HCT116 (cell line): ENCODE results near the gene ARHGEF11. TPM values are rescaled to one million over a fixed set of nuclear protein-coding genes. Genes with fewer than 3 reads are reported as not detected.

ENCODE experiments used
- ATAC-seq: fragments of 200-7000 bp; cut with Tn5 transposase; 2 replicates; pipeline ENCODE4 v1.9.1; 2020; ENCODE audit warnings: mild to moderate bottlenecking, moderate library complexity
- BruUV-seq: library from RNA; stranded (reverse); fragments of 400-500 nt; replicated peaks from 2 replicates; lab custom pipeline; 2021; lab: Mats Ljungman, UMichigan
- CTCF ChIA-PET: fragments of 300-600 bp; sonication (Branson Sonifier 250); formaldehyde crosslinking; loops from one replicate; lab custom pipeline; 2021; ENCODE audit warnings: antibody characterized with exemption; lab: Charles Lee
- POLR2A ChIA-PET: fragments of 300-600, 350-600 bp; sonication (Branson Sonifier 250); formaldehyde crosslinking; loops from one replicate; lab custom pipeline; 2021; ENCODE audit warnings: antibody characterized with exemption; lab: Charles Lee
- RAD21 ChIA-PET, 2 experiments: fragments of 300-600 bp; sonication (Branson Sonifier 250); formaldehyde crosslinking; loops; one replicate each; lab custom pipeline; 2023; ENCODE audit warnings: low total read pairs in 2 of 2; ENCODE audit not compliant: uncharacterized antibody in 2 of 2, unreplicated experiment in 2 of 2, low non-redundant PET in 1 of 2; lab: Charles Lee
- DNase-seq: peaks from one replicate; pipeline ENCODE4 v3.0.0-alpha.2; 2010; ENCODE audit warnings: low read depth, low spot score
- H2AFZ ChIP-seq: fragments of 200-600 bp; shearing (Covaris generic), sonication (generic); 2 replicates; pipeline ENCODE4 v1.6.1; 2017; ENCODE audit warnings: low read depth, mixed run types, mixed read lengths, antibody characterized with exemption, low read length; ENCODE audit not compliant: poor library complexity, severe bottlenecking
- H3K27ac ChIP-seq: 2 replicates; pipeline ENCODE4 v1.5.1; 2012; ENCODE audit warnings: low read depth, low read length
- H3K27me3 ChIP-seq: fragments of 200-600 bp; sonication (generic); 2 replicates; pipeline ENCODE4 v1.6.1; 2016; ENCODE audit warnings: mixed run types, low read length, mixed read lengths; ENCODE audit not compliant: insufficient read depth
- H3K36me3 ChIP-seq, 2 experiments: fragments of 200-500 bp in 1 of 2; fragments of 200-600 bp in 1 of 2; sonication (Bioruptor generic) in 1 of 2; sonication (generic) in 1 of 2; 2 replicates each; pipeline versions ENCODE4 v1.5.1 to v1.6.1; 2014 to 2016; ENCODE audit warnings: low read length in 2 of 2, inconsistent platforms in 1 of 2, mixed read lengths in 1 of 2, mixed run types in 1 of 2; ENCODE audit not compliant: insufficient read depth in 2 of 2, control insufficient read depth in 1 of 2
- H3K4me1 ChIP-seq, 2 experiments: fragments of 200-600 bp in 1 of 2; sonication (generic) in 1 of 2; 2 replicates each; pipeline versions ENCODE4 v1.5.1 to v1.6.1; 2012 to 2017; ENCODE audit warnings: low read length in 2 of 2, inconsistent platforms in 1 of 2, mild to moderate bottlenecking in 1 of 2, mixed read lengths in 1 of 2, mixed run types in 1 of 2, moderate library complexity in 1 of 2; ENCODE audit not compliant: insufficient read depth in 2 of 2, control insufficient read depth in 1 of 2
- H3K4me2 ChIP-seq: fragments of 200-600 bp; sonication (generic); 2 replicates; pipeline ENCODE4 v1.6.1; 2017; ENCODE audit warnings: mixed run types, low read length, mixed read lengths
- H3K4me3 ChIP-seq, 2 experiments: fragments of 200-600 bp in 1 of 2; sonication (generic) in 1 of 2; replicated peaks in 1 of 2; 2 replicates each; pipeline ENCODE4 v1.5.1; 2011 to 2016; ENCODE audit warnings: low read length in 2 of 2, control low read depth in 1 of 2, low read depth in 1 of 2, mild to moderate bottlenecking in 1 of 2, mixed read lengths in 1 of 2, mixed run types in 1 of 2
- H3K79me2 ChIP-seq: fragments of 200-600 bp; sonication (generic); 2 replicates; pipeline ENCODE4 v1.6.1; 2017; ENCODE audit warnings: mild to moderate bottlenecking, mixed run types, low read length, moderate library complexity, mixed read lengths; ENCODE audit not compliant: insufficient read depth
- H3K9ac ChIP-seq: fragments of 200-600 bp; sonication (generic); 2 replicates; pipeline ENCODE4 v1.6.1; 2016; ENCODE audit warnings: low read length, mixed read lengths
- H3K9me2 ChIP-seq: fragments of 200-600 bp; sonication (generic), shearing (Covaris generic); 2 replicates; pipeline ENCODE4 v1.6.1; 2017; ENCODE audit warnings: mixed run types, mild to moderate bottlenecking, moderate library complexity; ENCODE audit not compliant: insufficient read depth
- H3K9me3 ChIP-seq, 2 experiments: fragments of 200-500 bp in 1 of 2; fragments of 200-600 bp in 1 of 2; sonication (Bioruptor generic) in 1 of 2; sonication (generic) in 1 of 2; 2 replicates each; pipeline ENCODE4 v1.6.1; 2014 to 2017; ENCODE audit warnings: low read length in 2 of 2, mixed read lengths in 2 of 2, inconsistent platforms in 1 of 2, low read depth in 1 of 2, mild to moderate bottlenecking in 1 of 2, mixed run types in 1 of 2, moderate library complexity in 1 of 2; ENCODE audit not compliant: control insufficient read depth in 1 of 2, insufficient read depth in 1 of 2
- H4K20me1 ChIP-seq: fragments of 200-600 bp; sonication (generic), shearing (Covaris generic); 2 replicates; pipeline ENCODE4 v1.6.1; 2017; ENCODE audit warnings: mixed run types, mild to moderate bottlenecking, moderate library complexity; ENCODE audit not compliant: insufficient read depth
- CBX3 ChIP-seq: IDR thresholded peaks from 2 replicates; pipeline ENCODE4 v1.6.1; 2012; ENCODE audit warnings: low read depth
- EGR1 ChIP-seq: IDR thresholded peaks from 2 replicates; pipeline ENCODE4 v1.6.1; 2012; ENCODE audit warnings: low read depth
- EZH2 ChIP-seq: fragments of 200-600 bp; sonication (generic); IDR thresholded peaks from 2 replicates; pipeline ENCODE4 v1.6.1; 2017; ENCODE audit warnings: antibody characterized with exemption, mixed run types
- EZH2phosphoT487 ChIP-seq: fragments of 200-600 bp; IDR thresholded peaks from 2 replicates; pipeline ENCODE4 v1.6.1; 2018; ENCODE audit warnings: antibody characterized with exemption, borderline replicate concordance
- JUND ChIP-seq: IDR thresholded peaks from 2 replicates; pipeline ENCODE4 v1.6.1; 2012
- RAD21 ChIP-seq: IDR thresholded peaks from 2 replicates; pipeline ENCODE4 v1.6.1; 2012; ENCODE audit warnings: low read depth, mild to moderate bottlenecking
- SIN3A ChIP-seq: IDR thresholded peaks from 2 replicates; pipeline ENCODE4 v1.6.1; 2012; ENCODE audit warnings: low read depth
- SP1 ChIP-seq: IDR thresholded peaks from 2 replicates; pipeline ENCODE4 v1.6.1; 2012; ENCODE audit warnings: low read depth
- intact Hi-C: fragments of 100-400 bp; cut with micrococcal nuclease; formaldehyde crosslinking; loops from 2 replicates; pipeline ENCODE4 v1.10.0; 2022
- total RNA-seq: library from RNA; stranded (reverse); gene quantifications from one replicate; pipeline ENCODE4 v1.2.1, GENCODE V29; 2021; ENCODE audit not compliant: unreplicated experiment
- TF ChIP-seq, protein P1 (sequence below): IDR thresholded peaks from 2 replicates; pipeline ENCODE4 v1.6.1; 2012
- TF ChIP-seq, protein P2 (sequence below): IDR thresholded peaks from 2 replicates; pipeline ENCODE4 v1.6.1; 2012
- TF ChIP-seq, protein P3 (sequence below), 3 experiments: fragments of 200-600 bp in 1 of 3; sonication (generic) in 1 of 3; IDR thresholded peaks in 2 of 3; conservative IDR thresholded peaks in 1 of 3; 2 replicates each; pipeline ENCODE4 v1.5.1; 2012 to 2017; ENCODE audit warnings: low read depth in 2 of 3, low read length in 2 of 3, antibody characterized with exemption in 1 of 3, borderline replicate concordance in 1 of 3, control low read depth in 1 of 3, mild to moderate bottlenecking in 1 of 3, mixed read lengths in 1 of 3, mixed run types in 1 of 3, moderate library complexity in 1 of 3; ENCODE audit not compliant: insufficient read depth in 1 of 3

ARHGEF11 gene
- total RNA-seq, 1 experiment from 2014 or later, result 28.9 TPM

DNA sequence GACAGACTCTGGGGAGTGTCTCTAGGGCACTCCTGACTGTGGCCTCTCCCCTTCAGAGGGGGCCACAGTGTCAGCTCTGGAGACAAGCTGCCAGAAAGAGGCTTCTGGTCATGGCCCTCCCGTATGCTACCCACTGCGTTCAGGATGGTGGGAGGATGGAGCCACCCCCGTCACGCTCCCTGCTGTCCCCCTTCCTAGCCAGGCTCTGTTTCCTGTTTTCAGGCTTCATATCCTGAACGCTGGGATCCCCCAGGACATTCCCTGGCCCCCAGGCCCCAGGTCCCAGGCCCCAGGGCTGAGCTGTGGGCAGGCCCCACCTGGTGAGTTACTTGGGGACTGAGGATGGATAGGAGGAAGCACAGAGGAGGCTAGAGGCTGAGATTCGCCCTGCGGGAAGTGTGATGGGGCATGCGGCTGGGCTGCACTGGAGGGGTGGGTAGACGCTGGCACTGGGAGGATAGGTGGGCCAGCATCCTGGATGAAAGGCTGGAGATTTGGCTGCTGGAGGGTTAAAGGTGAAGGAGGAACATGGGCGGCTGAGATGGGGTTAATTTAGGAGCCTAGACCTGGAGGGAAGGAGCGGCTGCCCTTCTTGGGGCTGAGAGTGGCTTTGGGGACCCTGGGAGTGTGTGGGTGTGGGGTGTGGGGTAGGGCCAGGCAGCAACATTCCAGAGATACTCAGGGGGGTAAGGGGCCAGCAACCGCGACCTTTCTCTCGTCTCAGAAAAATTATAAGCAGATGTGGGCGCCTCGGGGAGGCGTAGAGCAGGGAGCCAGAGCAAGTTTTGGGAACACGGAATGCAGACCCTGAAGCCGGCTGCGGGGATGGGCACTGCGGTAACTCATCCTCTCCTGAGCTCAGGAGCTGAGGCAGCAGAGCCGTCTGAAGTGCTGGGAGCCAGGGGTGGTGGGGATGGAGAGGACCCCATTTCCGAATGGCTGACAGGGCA lies 143.3 kb downstream of the ARHGEF11 start:
- ChIA-PET RAD21 (no interaction called here), CTCF (interaction anchor here (1.4 kb wide), 1 partner anchor 10 kb away, joined by 4 read pairs; no protein-coding TSS in a partner anchor), POLR2A (no interaction called here)
- ATAC-seq (no peak), DNase-seq (no peak)
- no peak overlapping the region for H2AFZ ChIP-seq
- H3K79me2 ChIP-seq, result no peaks in the 10 kb centered on the region
- H3K36me3 ChIP-seq, result no peaks in the 10 kb centered on the region
- intact Hi-C loops, result no loop called here
- no TSS peak for BruUV-seq
- H4K20me1 ChIP-seq, result no peaks in the 10 kb centered on the region
- H3K27me3 ChIP-seq, result no peaks in the 10 kb centered on the region
- no peak overlapping the region for H3K9ac ChIP-seq
- no peak overlapping the region for H3K4me2 ChIP-seq
- peaks cover 16 to 24% of the 10 kb centered on the region in 2 experiments for H3K4me1 ChIP-seq
- H3K9me3 ChIP-seq, result no peaks in the 10 kb centered on the region; a peak in 1 of 4 replicates
- TF ChIP-seq, protein P1, sequence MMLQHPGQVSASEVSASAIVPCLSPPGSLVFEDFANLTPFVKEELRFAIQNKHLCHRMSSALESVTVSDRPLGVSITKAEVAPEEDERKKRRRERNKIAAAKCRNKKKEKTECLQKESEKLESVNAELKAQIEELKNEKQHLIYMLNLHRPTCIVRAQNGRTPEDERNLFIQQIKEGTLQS, result no peak
- TF ChIP-seq SP1 (no peak), RAD21 (no peak), EGR1 (no peak), SIN3A (no peak), EZH2 (no peak), EZH2phosphoT487 (no peak), JUND (no peak), CBX3 (no peak)
- TF ChIP-seq, protein P2, sequence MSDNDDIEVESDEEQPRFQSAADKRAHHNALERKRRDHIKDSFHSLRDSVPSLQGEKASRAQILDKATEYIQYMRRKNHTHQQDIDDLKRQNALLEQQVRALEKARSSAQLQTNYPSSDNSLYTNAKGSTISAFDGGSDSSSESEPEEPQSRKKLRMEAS, result no peak
- TF ChIP-seq, protein P3, sequence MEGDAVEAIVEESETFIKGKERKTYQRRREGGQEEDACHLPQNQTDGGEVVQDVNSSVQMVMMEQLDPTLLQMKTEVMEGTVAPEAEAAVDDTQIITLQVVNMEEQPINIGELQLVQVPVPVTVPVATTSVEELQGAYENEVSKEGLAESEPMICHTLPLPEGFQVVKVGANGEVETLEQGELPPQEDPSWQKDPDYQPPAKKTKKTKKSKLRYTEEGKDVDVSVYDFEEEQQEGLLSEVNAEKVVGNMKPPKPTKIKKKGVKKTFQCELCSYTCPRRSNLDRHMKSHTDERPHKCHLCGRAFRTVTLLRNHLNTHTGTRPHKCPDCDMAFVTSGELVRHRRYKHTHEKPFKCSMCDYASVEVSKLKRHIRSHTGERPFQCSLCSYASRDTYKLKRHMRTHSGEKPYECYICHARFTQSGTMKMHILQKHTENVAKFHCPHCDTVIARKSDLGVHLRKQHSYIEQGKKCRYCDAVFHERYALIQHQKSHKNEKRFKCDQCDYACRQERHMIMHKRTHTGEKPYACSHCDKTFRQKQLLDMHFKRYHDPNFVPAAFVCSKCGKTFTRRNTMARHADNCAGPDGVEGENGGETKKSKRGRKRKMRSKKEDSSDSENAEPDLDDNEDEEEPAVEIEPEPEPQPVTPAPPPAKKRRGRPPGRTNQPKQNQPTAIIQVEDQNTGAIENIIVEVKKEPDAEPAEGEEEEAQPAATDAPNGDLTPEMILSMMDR (IDR thresholded peaks at IDR 0.05 in 2 of 3, conservative IDR thresholded peaks at IDR 0.05 in 1 of 3; ENCODE audit: borderline replicate concordance in 1 of 3, insufficient read depth in 1 of 3, low read depth in 2 of 3, low read length in 2 of 3), result no peak
- no peaks in the 10 kb centered on the region for H3K9me2 ChIP-seq
- H3K27ac ChIP-seq, result no peak overlapping the region
- H3K4me3 ChIP-seq, result no peak overlapping the region
